SK-N-SH (cell line): ENCODE results near the gene KLK12. TPM values are rescaled to one million over a fixed set of nuclear protein-coding genes. Genes with fewer than 3 reads are reported as not detected.
A peak's percentile ranks its signal among the peaks of the same experiment; 100 is the strongest.

Experiments
- CTCF ChIA-PET: fragments of 300-600, 350-600 bp; formaldehyde crosslinking; extraction: SDS; loops from one replicate; lab custom pipeline; 2021; lab: Yijun Ruan, JAX
- POLR2A ChIA-PET: fragments of 350-600 bp; sonication (Branson Sonifier 250); formaldehyde crosslinking; extraction: SDS; loops from one replicate; lab custom pipeline; 2020; ENCODE audit warnings: antibody characterized with exemption, inconsistent platforms; lab: Yijun Ruan, JAX
- DNase-seq: peaks from one replicate; pipeline ENCODE4 v3.0.0; 2012
- H2AFZ ChIP-seq: fragments of 200-600 bp; sonication (generic); 2 replicates; pipeline ENCODE4 v1.8.1; 2016; ENCODE audit warnings: antibody characterized with exemption, mild to moderate bottlenecking, low read depth
- H3F3A ChIP-seq: fragments of 200-600 bp; sonication (generic); replicated peaks from 2 replicates; pipeline ENCODE3; 2016; ENCODE audit warnings: antibody characterized with exemption, mild to moderate bottlenecking; ENCODE audit not compliant: insufficient read depth
- H3K27ac ChIP-seq, 2 experiments: fragments of 200-500 bp in 1 of 2; fragments of 200-600 bp in 1 of 2; sonication (Bioruptor generic) in 1 of 2; sonication (generic), shearing (Covaris generic) in 1 of 2; 2 replicates each; pipeline versions ENCODE4 v1.5.1 to v1.6.1; 2014 to 2016; ENCODE audit warnings: low read depth in 2 of 2, inconsistent platforms in 1 of 2, low read length in 1 of 2, mild to moderate bottlenecking in 1 of 2, mixed read lengths in 1 of 2
- H3K27me3 ChIP-seq: fragments of 200-600 bp; sonication (generic), shearing (Covaris generic); 2 replicates; pipeline ENCODE4 v1.6.1; 2016; ENCODE audit warnings: mixed run types; ENCODE audit not compliant: insufficient read depth
- H3K36me3 ChIP-seq, 2 experiments: fragments of 200-500 bp in 1 of 2; fragments of 200-600 bp in 1 of 2; sonication (Bioruptor generic) in 1 of 2; sonication (generic) in 1 of 2; replicated peaks in 1 of 2; 2 replicates each; pipeline versions ENCODE3 to v1.5.1; 2014 to 2016; ENCODE audit warnings: low read length in 1 of 2, mild to moderate bottlenecking in 1 of 2; ENCODE audit not compliant: insufficient read depth in 2 of 2, control insufficient read depth in 1 of 2
- H3K4me1 ChIP-seq, 2 experiments: fragments of 200-500 bp in 1 of 2; fragments of 200-600 bp in 1 of 2; sonication (Bioruptor generic) in 1 of 2; sonication (generic), shearing (Covaris generic) in 1 of 2; 2 replicates each; pipeline versions ENCODE4 v1.5.1 to v1.6.1; 2014 to 2016; ENCODE audit warnings: low read depth in 1 of 2, low read length in 1 of 2, mixed run types in 1 of 2; ENCODE audit not compliant: insufficient read depth in 2 of 2, control insufficient read depth in 1 of 2
- H3K4me2 ChIP-seq: fragments of 200-600 bp; sonication (generic), shearing (Covaris generic); 2 replicates; pipeline ENCODE4 v1.6.1; 2017; ENCODE audit warnings: mixed run types
- H3K4me3 ChIP-seq, 2 experiments: fragments of 200-500 bp in 1 of 2; fragments of 200-600 bp in 1 of 2; sonication (Bioruptor generic) in 1 of 2; sonication (generic), shearing (Covaris generic) in 1 of 2; 2 replicates each; pipeline versions ENCODE4 v1.5.1 to v1.8.1; 2014 to 2016; ENCODE audit warnings: low read depth in 2 of 2, inconsistent platforms in 1 of 2, low read length in 1 of 2, mild to moderate bottlenecking in 1 of 2, mixed read lengths in 1 of 2, moderate library complexity in 1 of 2
- H3K79me2 ChIP-seq: fragments of 200-600 bp; sonication (generic); 2 replicates; pipeline ENCODE4 v1.8.1; 2017; ENCODE audit warnings: mild to moderate bottlenecking; ENCODE audit not compliant: insufficient read depth
- H3K9ac ChIP-seq: fragments of 200-600 bp; sonication (generic); 2 replicates; pipeline ENCODE4 v1.6.1; 2017; ENCODE audit warnings: mixed run types
- H3K9me2 ChIP-seq: fragments of 200-600 bp; sonication (generic); 2 replicates; pipeline ENCODE4 v1.6.1; 2017; ENCODE audit warnings: mixed run types
- H3K9me3 ChIP-seq: fragments of 200-600 bp; sonication (generic); 2 replicates; pipeline ENCODE4 v1.6.1; 2017; ENCODE audit warnings: mixed run types, mild to moderate bottlenecking, moderate library complexity
- H4K20me1 ChIP-seq: fragments of 200-600 bp; sonication (generic); 2 replicates; pipeline ENCODE4 v1.6.1; 2017; ENCODE audit warnings: mild to moderate bottlenecking, mixed run types; ENCODE audit not compliant: insufficient read depth
- CHD2 ChIP-seq: fragments of 150-350 bp; IDR thresholded peaks from 2 replicates; pipeline ENCODE4 v1.6.1; 2018; ENCODE audit warnings: low read length; ENCODE audit not compliant: partially characterized antibody
- CTCF ChIP-seq: fragments of 200-600 bp; sonication (generic); IDR thresholded peaks from 2 replicates; pipeline ENCODE4 v1.6.1; 2017; ENCODE audit warnings: antibody characterized with exemption, mild to moderate bottlenecking, moderate library complexity
- ELF1 ChIP-seq: IDR thresholded peaks from 2 replicates; pipeline ENCODE4 v1.4.0; 2012
- EP300 ChIP-seq, 2 experiments: IDR thresholded peaks; 2 replicates each; pipeline versions ENCODE4 v1.4.0 to v1.6.1; 2012; ENCODE audit warnings: borderline replicate concordance in 1 of 2, low read depth in 1 of 2, low read length in 1 of 2
- FOSL2 ChIP-seq: IDR thresholded peaks from 2 replicates; pipeline ENCODE4 v1.4.0; 2012; ENCODE audit warnings: low read depth, mild to moderate bottlenecking, moderate library complexity, borderline replicate concordance
- FOXJ3 ChIP-seq: sonication (generic); formaldehyde crosslinking; IDR thresholded peaks from 2 replicates; pipeline ENCODE4 v1.5.1; 2020; ENCODE audit warnings: mild to moderate bottlenecking, missing genetic modification reagents
- FOXM1 ChIP-seq: IDR thresholded peaks from 2 replicates; pipeline ENCODE4 v1.4.0; 2012; ENCODE audit warnings: low read depth, mild to moderate bottlenecking
- GABPA ChIP-seq: IDR thresholded peaks from 2 replicates; pipeline ENCODE4 v1.4.0; 2012; ENCODE audit warnings: low read depth, mild to moderate bottlenecking
- MEF2A ChIP-seq: IDR thresholded peaks from 2 replicates; pipeline ENCODE4 v1.4.0; 2012; ENCODE audit warnings: low read depth, borderline replicate concordance
- MXI1 ChIP-seq: IDR thresholded peaks from 2 replicates; pipeline ENCODE4 v1.6.1; 2012; ENCODE audit warnings: mild to moderate bottlenecking, low read depth, low read length, improper control_type of control experiment
- NFIC ChIP-seq: IDR thresholded peaks from 2 replicates; pipeline ENCODE4 v1.4.0; 2012; ENCODE audit warnings: borderline replicate concordance
- PBX3 ChIP-seq: IDR thresholded peaks from 2 replicates; pipeline ENCODE4; 2012
- TAF1 ChIP-seq: IDR thresholded peaks from 2 replicates; pipeline ENCODE4 v1.6.1; 2012; ENCODE audit warnings: low read depth, mild to moderate bottlenecking, low read length, moderate library complexity, borderline replicate concordance
- TCF12 ChIP-seq: IDR thresholded peaks from 2 replicates; pipeline ENCODE4 v1.4.0; 2012
- TEAD4 ChIP-seq: IDR thresholded peaks from 2 replicates; pipeline ENCODE4 v1.4.0; 2012; ENCODE audit warnings: mild to moderate bottlenecking, borderline replicate concordance; ENCODE audit not compliant: insufficient read depth
- USF1 ChIP-seq: IDR thresholded peaks from 2 replicates; pipeline ENCODE4 v1.4.0; 2012; ENCODE audit warnings: low read depth, borderline replicate concordance
- ZBTB33 ChIP-seq: IDR thresholded peaks from 2 replicates; pipeline ENCODE4 v1.4.0; 2012; ENCODE audit warnings: low read depth, borderline replicate concordance
- WGBS: methylation state at CpG from one replicate; pipeline ENCODE4 v1.1.6; 2017; ENCODE audit warnings: low lambda C conversion rate; 5-methylcytosine and 5-hydroxymethylcytosine counted together
- polyA plus RNA-seq, 3 experiments: library from polyadenylated mRNA; depleted of rRNA; stranded (reverse); fragments of >200 nt; gene quantifications; 2 replicates each; pipeline ENCODE4 v1.2.3, GENCODE V29; 2012

Gene KLK12
- polyA plus RNA-seq, 1 of the 3 experiments (the other 2 are of a cell fraction), result not detected

- Histone ChIP-seq H3K36me3 (no peaks in the 10 kb centered on the region), H3K4me3 (no peak overlapping the region), H3K79me2 (no peaks in the 10 kb centered on the region), H3K4me2 (no peak overlapping the region), H3K4me1 (no peaks in the 10 kb centered on the region), H2AFZ (no peak overlapping the region), H3F3A (no peaks in the 10 kb centered on the region), H3K9me3 (no peaks in the 10 kb centered on the region), H3K27ac (no peak overlapping the region), H3K27me3 (peaks cover 54% of the 10 kb centered on the region), H3K9ac (no peak overlapping the region), H4K20me1 (no peaks in the 10 kb centered on the region), H3K9me2 (no peaks in the 10 kb centered on the region)
- CTCF ChIA-PET, result no interaction called here
- POLR2A ChIA-PET, result no interaction called here
- WGBS, result 10% methylated on average over 13 of the region's 13 CpGs
- TF ChIP-seq USF1, result no peak
- TF ChIP-seq MEF2A, result no peak
- TF ChIP-seq NFIC, result no peak
- no peak for TF ChIP-seq ELF1
- TF ChIP-seq CTCF, result no peak
- no peak for TF ChIP-seq FOXM1
- no peak for TF ChIP-seq GABPA
- TF ChIP-seq TCF12, result no peak
- no peak for TF ChIP-seq CHD2
- no peak for TF ChIP-seq FOSL2
- no peak for TF ChIP-seq PBX3
- TF ChIP-seq MXI1, result no peak
- no peak for TF ChIP-seq TEAD4
- TF ChIP-seq TAF1, result no peak
- TF ChIP-seq EP300 (IDR thresholded peaks at IDR 0.05; ENCODE audit: borderline replicate concordance in 1 of 2, low read depth in 1 of 2, low read length in 1 of 2), result no peak
- TF ChIP-seq ZBTB33, result no peak
- no peak for TF ChIP-seq FOXJ3 (CRISPR knock-in tag)
- DNase-seq, result peak; percentile 12
These were observed 4.2 kb downstream of the KLK12 start for GRCh38 chr19:51030631-51031030.
